SIG-M5 treated with dmso at 0.1 percent for 504 hours (cell line): Measurements from ENCODE around the gene DAPK2.

Source experiments
- DNase-seq: peaks from one replicate; lab custom pipeline; 2025; ENCODE audit not compliant: unreplicated experiment; lab: John Stamatoyannopoulos, UW

Gene DAPK2

GRCh38 chr15:64024172-64025050 lies 21.9 kb downstream of the DAPK2 start:
- DNase-seq: peak; percentile 16

- DNase-seq: no peak
Measured at GRCh38 chr15:64023220-64023619, 23.1 kb downstream of the DAPK2 start.

- DNase-seq: no peak
Measured at GRCh38 chr15:64022571-64022970, 23.7 kb downstream of the DAPK2 start.

GRCh38 chr15:64019764-64020163 lies 26.5 kb downstream of the DAPK2 start:
- no peak for DNase-seq

- no peak for DNase-seq
Measured at GRCh38 chr15:64017591-64018163, 28.6 kb downstream of the DAPK2 start.

DNA sequence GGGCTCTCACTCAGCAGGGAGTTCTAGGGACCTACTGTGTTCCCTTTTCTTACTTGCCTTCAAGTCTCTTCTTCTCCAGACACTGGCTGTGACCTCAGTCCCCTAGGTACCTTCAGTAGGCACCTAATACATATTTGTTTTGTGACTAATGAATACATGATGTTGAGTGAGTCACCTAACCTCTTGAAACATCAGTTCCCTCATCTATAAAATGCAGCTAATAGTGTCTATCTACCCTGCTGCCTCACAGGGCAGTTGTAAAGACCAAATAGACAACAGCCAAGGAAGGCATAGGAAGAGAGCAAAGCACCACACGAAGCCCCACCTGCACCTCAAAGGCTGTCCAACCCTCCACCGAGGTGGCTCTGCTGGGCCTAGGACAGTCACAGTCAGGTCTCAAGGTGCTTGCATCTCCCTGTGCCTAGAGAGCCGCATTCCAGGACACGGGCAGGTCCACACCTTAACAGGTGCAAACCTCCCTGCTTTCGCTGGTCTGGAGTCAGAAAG lies 29.1 kb downstream of the DAPK2 start:
- DNase-seq: peak; percentile 34

- no peak for DNase-seq
Measured at GRCh38 chr15:64016257-64016656, 30.0 kb downstream of the DAPK2 start.

DNA sequence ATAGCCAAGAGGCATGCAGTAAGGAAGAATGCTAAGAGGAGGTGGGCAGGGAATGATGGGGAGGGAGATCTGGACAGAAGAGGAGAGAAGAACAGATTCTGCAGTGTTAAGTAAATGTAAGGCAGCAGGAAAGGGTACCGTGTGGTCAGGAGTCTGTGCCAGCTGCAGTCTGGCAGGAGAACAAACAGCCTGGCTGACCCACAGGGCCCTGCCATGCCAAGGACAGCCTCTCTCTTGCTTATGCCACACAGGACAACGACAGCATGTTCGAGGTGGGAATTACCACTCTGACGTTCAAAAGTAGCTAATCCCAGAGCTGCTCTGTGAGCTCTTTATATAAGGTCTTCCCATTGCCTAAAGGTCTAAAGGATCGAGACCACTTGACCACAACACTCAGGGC lies 31.3 kb downstream of the DAPK2 start:
- DNase-seq: no peak

DNA sequence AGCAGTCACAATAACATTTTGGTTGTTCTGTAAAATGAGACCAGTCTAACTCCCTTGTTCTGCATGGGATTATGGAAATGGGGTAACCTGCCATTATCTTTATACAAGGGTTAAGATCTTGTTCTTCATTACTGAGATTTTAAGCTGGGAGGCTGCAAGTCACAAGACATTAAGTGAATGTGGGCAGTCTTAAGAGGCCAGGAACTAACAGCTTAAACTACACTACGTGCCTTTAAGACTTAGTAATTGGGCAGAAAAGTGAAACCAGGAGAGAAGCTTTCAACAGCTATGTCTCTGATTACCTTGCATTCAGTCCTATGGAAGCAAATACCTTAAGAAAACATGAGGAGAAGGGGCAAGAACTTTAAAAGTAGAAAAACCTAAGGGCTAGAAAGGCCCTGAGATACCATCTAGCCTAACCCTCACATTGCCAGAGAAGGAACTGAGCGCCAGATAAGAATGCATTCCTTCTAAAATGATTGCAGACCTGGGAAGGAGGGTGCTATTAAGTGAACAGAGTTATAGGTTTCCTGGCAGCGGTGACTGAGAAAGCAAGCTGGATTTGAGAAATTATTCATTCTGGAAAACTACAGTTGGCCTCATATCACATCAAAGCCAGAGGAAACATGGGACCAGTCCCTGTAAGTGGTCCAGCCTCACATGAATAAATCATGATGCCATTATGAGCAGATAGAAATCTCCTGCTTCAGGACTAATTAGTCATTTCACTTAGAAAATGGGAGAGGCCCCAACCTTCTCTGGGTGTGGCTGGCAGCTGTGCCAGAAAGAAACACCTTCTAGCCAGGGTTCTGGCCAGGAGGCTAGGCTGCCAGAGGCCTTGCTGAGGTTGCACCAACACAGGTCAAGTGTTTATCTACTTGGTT lies 32.9 kb downstream of the DAPK2 start:
- DNase-seq: no peak

DNA sequence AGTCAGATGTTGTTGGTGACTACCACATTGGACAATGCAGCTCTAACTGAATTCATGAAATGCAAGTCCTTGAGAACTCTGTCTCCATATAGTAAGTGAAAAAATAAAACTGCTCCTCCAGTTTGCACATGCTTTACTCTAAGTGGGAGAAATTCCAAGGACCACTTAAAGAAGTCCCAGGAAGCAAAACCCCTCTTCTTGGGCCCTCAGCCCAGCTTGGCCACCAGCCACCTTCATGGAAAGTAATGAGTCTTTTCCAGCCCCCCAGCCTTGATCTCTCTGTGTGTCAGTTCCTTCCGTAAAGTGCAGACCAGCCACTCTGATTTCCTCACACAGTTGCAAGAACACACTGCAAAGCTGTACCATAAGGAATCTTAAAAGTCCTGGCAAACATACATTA lies 34.5 kb downstream of the DAPK2 start:
- no peak for DNase-seq

GRCh38 chr15:64010719-64011118 lies 35.6 kb downstream of the DAPK2 start:
- DNase-seq: peak; percentile 73

DNA sequence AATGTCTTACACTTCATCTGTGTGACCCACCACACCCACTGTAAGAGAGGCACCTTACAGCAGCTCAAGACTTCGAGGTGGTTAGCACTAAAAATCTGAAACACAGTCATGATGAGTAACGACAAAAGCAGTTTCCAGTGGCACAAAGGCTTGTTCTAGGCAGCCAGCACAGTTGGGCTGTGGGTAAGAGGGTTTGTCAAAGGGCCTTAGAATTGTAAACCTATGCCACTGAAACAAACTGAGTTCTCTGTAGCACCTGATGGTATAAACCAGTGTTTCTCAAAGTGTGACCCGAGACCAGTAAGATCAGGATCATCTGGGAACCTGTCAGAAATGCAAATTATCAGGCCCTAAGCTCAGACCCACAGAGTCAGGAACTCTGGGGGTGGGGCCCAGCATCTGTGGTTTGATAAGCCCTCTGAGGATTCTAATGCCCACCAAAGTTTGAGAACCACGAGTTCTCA lies 36.5 kb downstream of the DAPK2 start:
- no peak for DNase-seq

GRCh38 chr15:64009241-64009640 lies 37.0 kb downstream of the DAPK2 start:
- no peak for DNase-seq

GRCh38 chr15:64008177-64008576 lies 38.1 kb downstream of the DAPK2 start:
- DNase-seq: no peak

DNA sequence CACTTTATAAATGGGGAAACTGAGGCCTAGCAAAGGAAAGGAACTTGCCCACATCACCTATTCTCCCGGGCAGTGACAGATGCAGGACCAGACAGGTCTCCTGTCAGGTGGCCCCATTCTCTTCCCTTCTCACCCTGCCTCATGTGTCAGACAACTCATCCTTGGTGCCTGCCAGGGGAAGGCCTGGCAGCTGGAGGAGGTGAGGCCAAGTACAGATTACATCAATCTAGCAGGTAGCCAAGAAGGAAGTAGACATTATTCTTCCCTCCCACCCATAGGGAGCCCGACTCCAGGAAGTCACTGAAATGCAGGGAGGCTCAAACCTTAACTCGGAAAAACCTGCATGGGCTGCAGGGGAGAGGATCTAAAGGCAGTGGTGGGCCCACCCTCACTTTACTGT lies 39.6 kb downstream of the DAPK2 start:
- DNase-seq: no peak

DNA sequence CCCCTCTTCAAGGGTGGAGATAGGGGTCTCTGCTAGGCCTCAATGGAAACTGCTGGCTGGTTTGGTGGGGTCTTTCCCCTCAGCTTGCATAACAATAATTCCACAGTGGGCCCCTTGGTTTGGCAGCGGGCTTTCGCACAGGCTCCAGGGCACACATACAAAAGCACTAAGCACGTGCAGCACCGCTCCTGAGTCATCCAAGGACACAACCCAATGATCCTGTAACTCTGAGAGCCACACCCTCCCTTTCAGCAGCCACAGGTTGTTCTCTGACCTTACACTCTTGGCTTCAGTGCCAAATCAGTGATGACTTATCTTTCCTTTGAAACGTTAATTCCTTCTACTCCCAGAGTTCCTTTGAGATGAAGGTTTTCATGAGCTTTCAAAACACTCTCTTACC lies 41.7 kb downstream of the DAPK2 start:
- peak; percentile 4 for DNase-seq

DNA sequence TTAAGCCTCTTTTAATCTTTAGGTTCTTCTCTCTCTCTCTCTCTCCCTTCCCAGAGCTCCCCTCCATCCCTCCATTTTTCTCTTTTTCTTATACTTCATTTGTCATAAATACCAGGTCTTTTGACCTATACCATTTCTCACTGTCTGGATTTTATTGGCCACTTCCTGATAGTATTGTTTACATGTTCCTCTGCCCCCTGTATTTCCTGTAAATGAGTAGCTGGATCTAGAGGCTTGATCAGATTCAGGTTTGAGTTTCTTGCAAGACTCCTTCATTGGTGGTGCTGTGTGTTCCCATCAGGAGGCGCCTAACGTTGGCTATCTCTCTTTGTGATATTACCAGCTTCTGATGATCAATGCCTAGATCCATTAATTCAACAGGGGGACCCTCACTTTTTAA lies 42.2 kb downstream of the DAPK2 start:
- DNase-seq: no peak

DNA sequence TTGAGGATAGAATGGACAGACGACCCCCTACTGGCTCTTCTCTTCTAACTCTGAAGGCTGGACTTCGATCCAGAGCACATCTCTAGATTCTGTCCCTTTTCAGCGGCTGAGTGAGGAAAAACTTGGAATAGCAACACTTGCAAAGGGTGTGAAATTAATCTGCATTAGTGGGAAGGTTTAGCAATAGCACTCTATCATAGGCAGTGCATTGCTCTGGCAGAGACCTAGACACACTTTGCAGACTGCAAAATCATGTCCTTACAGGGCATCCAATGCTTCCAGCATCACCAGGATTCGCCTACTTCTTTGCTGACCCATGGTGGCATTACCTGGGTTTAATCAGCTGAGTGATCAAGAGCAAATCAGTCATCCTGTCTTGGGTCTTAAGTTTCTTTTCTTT lies 43.1 kb downstream of the DAPK2 start:
- DNase-seq: no peak

DNA sequence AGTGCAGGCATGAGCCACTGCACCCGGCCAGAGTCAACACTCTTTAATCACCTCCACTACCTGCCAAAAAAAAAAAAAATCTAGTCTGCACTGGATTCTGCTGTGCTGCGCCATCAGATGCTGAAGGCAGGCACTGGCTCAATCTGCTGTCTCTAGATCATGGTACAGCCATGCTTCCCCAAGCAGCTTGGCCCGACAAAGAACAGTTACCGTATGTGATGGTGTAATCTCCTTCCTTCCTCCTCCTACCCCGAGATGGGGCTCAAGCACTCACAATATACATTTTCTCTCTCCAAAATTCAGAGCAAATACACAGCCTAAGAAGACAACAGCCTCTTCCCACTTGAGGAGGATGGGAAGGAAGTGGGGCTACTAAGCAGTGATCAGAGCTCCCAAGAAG lies 45.1 kb downstream of the DAPK2 start:
- peak; percentile 43 for DNase-seq

DNA sequence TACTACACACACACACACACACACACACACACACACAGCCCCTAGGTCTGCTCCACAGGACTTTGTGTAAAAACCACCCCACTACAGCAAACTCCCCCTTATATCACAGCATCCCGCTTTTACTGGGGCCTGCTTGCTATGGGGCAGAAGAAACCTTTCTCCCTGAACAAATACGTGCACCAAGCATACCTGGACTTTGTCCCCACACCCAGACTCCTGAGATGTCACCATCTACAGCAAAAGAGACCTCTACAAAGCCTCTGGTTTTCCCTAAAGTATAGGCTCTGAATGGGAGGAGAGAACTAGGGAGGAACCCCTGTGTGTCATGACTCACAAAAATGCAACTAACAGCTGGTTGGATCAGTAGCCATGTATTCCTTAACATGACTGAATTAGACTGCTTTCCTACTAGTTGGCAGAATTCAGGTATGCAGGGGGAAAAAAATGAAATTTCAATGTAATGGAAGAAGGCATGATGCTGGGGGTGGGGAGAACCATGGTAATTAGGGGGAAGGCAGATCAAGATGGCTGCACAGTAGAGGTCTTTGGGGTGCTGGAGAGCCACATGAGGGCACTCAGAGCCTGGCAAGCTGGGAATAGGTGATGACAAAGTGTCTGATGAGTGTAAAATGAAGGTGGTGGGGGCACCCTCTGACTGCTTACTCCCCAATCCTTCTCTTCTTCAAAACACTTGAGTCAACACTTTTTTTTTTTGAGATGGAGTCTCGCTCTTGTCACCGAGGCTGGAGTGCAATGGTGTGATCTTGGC lies 45.9 kb downstream of the DAPK2 start:
- no peak for DNase-seq

GRCh38 chr15:63999177-63999576 lies 47.1 kb downstream of the DAPK2 start:
- DNase-seq: no peak
